Esophagus squamous epithelium (tissue), 5 donors: ENCODE results near the gene DIAPH3. TPM values are rescaled to one million over a fixed set of nuclear protein-coding genes. Genes with fewer than 3 reads are reported as not detected.

Experiments used
- DNase-seq: peaks from one replicate; lab custom pipeline; 2025; lab: John Stamatoyannopoulos, UW
- H3K27ac ChIP-seq, 4 donors: fragments of 200-600 bp; sonication (generic); one replicate each; pipeline ENCODE4 v1.5.1; 2016 to 2019; ENCODE audit warnings: mild to moderate bottlenecking in 1 of 4
- H3K27me3 ChIP-seq, 4 donors: fragments of 200-600 bp; sonication (generic); 1 replicate in 3 of 4; 2 replicates in 1 of 4; pipeline versions ENCODE4 v1.5.1 to v1.6.0; 2017 to 2021; ENCODE audit warnings: antibody characterized with exemption in 1 of 4
- H3K36me3 ChIP-seq, 3 donors: fragments of 200-600 bp; sonication (generic); one replicate each; pipeline ENCODE4 v1.5.1; 2016 to 2019
- H3K4me1 ChIP-seq, 3 donors: fragments of 200-600 bp; sonication (generic); one replicate each; pipeline ENCODE4 v1.5.1; 2017 to 2019
- H3K4me3 ChIP-seq, 4 donors: fragments of 200-600 bp; sonication (generic); 1 replicate in 3 of 4; 2 replicates in 1 of 4; pipeline ENCODE4 v1.5.1; 2016 to 2019; ENCODE audit warnings: mild to moderate bottlenecking in 2 of 4, moderate library complexity in 1 of 4
- H3K9me3 ChIP-seq, 3 donors: fragments of 200-600 bp; sonication (generic); one replicate each; pipeline ENCODE4 v1.5.1; 2016 to 2019
- POLR2A ChIP-seq, 4 donors: fragments of 450-650 bp; IDR thresholded peaks; one replicate each; pipeline ENCODE4 v1.6.1; 2017; ENCODE audit warnings: antibody characterized with exemption in 4 of 4, mild to moderate bottlenecking in 4 of 4, moderate library complexity in 3 of 4
- WGBS, 2 donors: methylation state at CpG; one replicate each; pipeline ENCODE4 v1.1.5; 2018; 5-methylcytosine and 5-hydroxymethylcytosine counted together
- intact Hi-C: fragments of 100-400 bp; cut with DNase I; formaldehyde crosslinking; loops from one replicate; pipeline ENCODE4 v1.15.0; 2022
- total RNA-seq, 4 donors: library from RNA; depleted of rRNA; stranded (reverse); fragments of >200 nt; gene quantifications; one replicate each; pipeline ENCODE4 v1.1.0, GENCODE V29; 2016
- TF ChIP-seq, protein P1 (sequence below), 6 experiments: fragments of 450-650 bp in 4 of 6; fragments of 200-600 bp in 2 of 6; sonication (generic) in 2 of 6; IDR thresholded peaks; one replicate each; pipeline ENCODE4 v1.5.1; 2016 to 2019; ENCODE audit warnings: antibody characterized with exemption in 6 of 6, mild to moderate bottlenecking in 4 of 6, moderate library complexity in 4 of 6
- donor health status: DM: yes; HTN: yes; CAD: no.

Gene DIAPH3
- total RNA-seq, 4 donors from 2014 or later = 2.2 to 11.1 (median 4.0) TPM

DNA sequence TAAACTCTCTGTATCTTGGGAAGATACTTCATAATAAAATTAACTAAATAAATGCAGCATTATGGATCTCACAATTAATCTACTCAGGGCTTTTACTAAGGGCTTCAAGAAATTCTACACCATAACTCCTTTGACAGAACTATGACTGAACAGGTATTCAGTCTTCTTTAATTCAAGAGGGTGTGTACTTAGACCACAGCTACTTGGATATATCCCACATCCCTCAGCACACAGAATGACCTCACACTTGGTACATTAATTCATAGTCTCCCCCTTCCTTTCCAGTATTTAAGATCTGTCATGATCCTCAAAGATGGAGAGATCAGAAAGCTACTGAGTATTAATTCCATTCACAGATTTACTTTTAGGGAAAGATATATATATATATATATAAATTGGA is 11.6 kb downstream of the DIAPH3 start:
- no peaks in the 10 kb centered on the region for H3K4me1 ChIP-seq
- no peaks in the 10 kb centered on the region for H3K27me3 ChIP-seq
- H3K36me3 ChIP-seq = no peaks in the 10 kb centered on the region
- intact Hi-C loops = no loop called here
- no peak overlapping the region for H3K4me3 ChIP-seq
- TF ChIP-seq, protein P1, sequence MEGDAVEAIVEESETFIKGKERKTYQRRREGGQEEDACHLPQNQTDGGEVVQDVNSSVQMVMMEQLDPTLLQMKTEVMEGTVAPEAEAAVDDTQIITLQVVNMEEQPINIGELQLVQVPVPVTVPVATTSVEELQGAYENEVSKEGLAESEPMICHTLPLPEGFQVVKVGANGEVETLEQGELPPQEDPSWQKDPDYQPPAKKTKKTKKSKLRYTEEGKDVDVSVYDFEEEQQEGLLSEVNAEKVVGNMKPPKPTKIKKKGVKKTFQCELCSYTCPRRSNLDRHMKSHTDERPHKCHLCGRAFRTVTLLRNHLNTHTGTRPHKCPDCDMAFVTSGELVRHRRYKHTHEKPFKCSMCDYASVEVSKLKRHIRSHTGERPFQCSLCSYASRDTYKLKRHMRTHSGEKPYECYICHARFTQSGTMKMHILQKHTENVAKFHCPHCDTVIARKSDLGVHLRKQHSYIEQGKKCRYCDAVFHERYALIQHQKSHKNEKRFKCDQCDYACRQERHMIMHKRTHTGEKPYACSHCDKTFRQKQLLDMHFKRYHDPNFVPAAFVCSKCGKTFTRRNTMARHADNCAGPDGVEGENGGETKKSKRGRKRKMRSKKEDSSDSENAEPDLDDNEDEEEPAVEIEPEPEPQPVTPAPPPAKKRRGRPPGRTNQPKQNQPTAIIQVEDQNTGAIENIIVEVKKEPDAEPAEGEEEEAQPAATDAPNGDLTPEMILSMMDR (IDR thresholded peaks at IDR 0.05) = no peak
- TF ChIP-seq POLR2A (IDR thresholded peaks at IDR 0.05) = no peak
- no peak overlapping the region for H3K27ac ChIP-seq
- no peak for DNase-seq
- H3K9me3 ChIP-seq = no peaks in the 10 kb centered on the region

DNA sequence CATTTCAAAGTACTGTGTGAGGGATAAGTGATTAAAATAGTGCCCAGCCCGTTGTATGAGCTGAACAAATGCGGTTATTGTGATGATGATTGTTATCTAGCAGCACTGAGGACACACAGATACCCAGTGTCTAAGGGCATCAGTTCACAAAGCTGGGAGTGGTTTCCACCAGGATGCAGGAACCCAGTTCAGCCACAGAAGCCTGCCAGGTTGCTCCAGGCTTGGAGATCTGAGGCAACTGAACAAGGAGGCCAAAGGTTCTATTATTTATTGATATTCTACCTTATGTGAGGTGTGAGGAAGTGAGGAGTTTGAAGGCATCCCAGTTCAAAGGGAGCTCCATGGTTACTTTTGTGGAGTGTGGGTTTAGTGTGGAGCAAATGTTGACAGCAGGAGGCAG is 13.2 kb downstream of the DIAPH3 start:
- H3K27me3 ChIP-seq = no peaks in the 10 kb centered on the region
- H3K4me3 ChIP-seq = no peak overlapping the region
- no peaks in the 10 kb centered on the region for H3K9me3 ChIP-seq
- DNase-seq = no peak
- 88 to 92% methylated on average over 2 of the region's 2 CpGs for WGBS, 2 donors
- no peaks in the 10 kb centered on the region for H3K4me1 ChIP-seq
- intact Hi-C loops = no loop called here
- no peaks in the 10 kb centered on the region for H3K36me3 ChIP-seq
- TF ChIP-seq, protein P1 (IDR thresholded peaks at IDR 0.05) = no peak
- no peak overlapping the region for H3K27ac ChIP-seq

DNA sequence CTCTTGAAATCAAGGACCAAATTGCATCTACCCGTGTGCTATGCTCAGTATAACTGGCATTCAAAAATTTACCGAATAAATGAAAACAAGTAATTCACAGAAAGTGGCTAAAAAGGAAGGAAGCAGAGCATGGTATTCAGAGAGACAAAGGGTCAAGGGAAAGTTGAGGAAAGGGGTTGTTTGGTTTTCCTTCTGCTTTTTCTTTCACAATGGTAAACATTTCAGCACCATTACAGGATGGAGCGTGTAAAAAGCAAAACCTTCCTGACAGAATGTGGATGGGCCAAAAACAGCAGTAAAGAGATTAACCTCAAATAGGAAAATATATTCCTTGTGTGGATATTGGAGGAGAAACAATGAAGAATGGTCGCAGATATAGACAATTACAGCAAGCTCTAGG is 14.8 kb downstream of the DIAPH3 start:
- no peaks in the 10 kb centered on the region for H3K4me1 ChIP-seq
- TF ChIP-seq, protein P1 (IDR thresholded peaks at IDR 0.05) = no peak
- no peak for TF ChIP-seq POLR2A (IDR thresholded peaks at IDR 0.05)
- no peak overlapping the region for H3K4me3 ChIP-seq
- no peaks in the 10 kb centered on the region for H3K9me3 ChIP-seq
- no peak overlapping the region for H3K27ac ChIP-seq
- no peaks in the 10 kb centered on the region for H3K27me3 ChIP-seq
- no peaks in the 10 kb centered on the region for H3K36me3 ChIP-seq
- no peak for DNase-seq
- 72 to 79% methylated on average over 4 of the region's 4 CpGs for WGBS, 2 donors
- intact Hi-C loops = no loop called here

DNA sequence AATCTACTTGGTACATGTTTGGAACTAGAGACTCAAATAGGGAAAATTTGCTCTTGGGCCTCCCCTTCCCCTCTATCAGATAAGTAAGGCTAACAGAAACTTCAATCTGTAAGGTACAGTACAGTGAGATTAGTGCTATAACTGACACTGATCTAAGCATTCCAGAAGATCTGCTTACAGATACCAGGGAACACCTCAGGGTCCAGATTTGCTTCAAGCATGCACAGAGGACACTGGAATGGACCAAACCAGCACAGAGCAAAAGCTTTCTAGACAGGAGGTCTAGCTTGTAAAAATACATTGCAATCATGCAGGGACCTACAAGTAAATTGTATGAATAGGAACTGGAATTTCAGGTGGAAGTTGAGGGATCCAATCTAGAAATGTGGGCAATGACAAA is 16.4 kb downstream of the DIAPH3 start:
- H3K4me3 ChIP-seq = no peak overlapping the region
- DNase-seq = no peak
- no peak overlapping the region for H3K27ac ChIP-seq
- no peaks in the 10 kb centered on the region for H3K27me3 ChIP-seq
- no peaks in the 10 kb centered on the region for H3K4me1 ChIP-seq
- no peaks in the 10 kb centered on the region for H3K36me3 ChIP-seq
- TF ChIP-seq, protein P1 (IDR thresholded peaks at IDR 0.05) = no peak
- no peak for TF ChIP-seq POLR2A (IDR thresholded peaks at IDR 0.05)
- intact Hi-C loops = no loop called here
- no peaks in the 10 kb centered on the region for H3K9me3 ChIP-seq

DNA sequence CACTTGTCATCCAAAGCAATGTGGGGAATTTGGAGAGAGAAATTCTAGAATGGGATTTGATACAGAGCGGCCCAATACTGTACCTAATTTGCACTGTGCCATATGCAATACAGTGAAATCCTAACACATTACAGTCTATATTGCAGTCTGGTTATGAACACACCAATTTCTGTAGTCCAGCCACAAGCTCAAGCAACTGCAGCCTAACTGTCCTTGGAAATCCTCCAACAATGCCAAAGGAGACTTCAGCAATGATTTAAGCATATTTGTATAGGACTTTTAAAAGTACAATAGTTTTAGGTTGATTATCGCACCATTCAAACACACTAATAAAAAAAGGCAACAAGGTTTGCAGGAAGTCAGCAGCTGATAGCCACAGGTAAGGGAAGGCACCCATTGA is 17.3 kb downstream of the DIAPH3 start:
- no peaks in the 10 kb centered on the region for H3K9me3 ChIP-seq
- no peaks in the 10 kb centered on the region for H3K27me3 ChIP-seq
- TF ChIP-seq POLR2A (IDR thresholded peaks at IDR 0.05) = no peak
- TF ChIP-seq, protein P1 (IDR thresholded peaks at IDR 0.05) = no peak
- 88 to 98% methylated on average over 2 of the region's 2 CpGs for WGBS, 2 donors
- DNase-seq = no peak
- no peak overlapping the region for H3K4me3 ChIP-seq
- no peaks in the 10 kb centered on the region for H3K36me3 ChIP-seq
- H3K4me1 ChIP-seq = no peaks in the 10 kb centered on the region
- no peak overlapping the region for H3K27ac ChIP-seq
- intact Hi-C loops = no loop called here
